ENCODE measurements around the gene CYP3A5. TPM values are rescaled to one million over a fixed set of nuclear protein-coding genes. Genes with fewer than 3 reads are reported as not detected.
"Not testable (repeated sequence)": the region's sequence is repeated elsewhere in the genome, so short reads cannot be mapped to it uniquely, and the experiment has no call there.

Gene CYP3A5
- total RNA-seq (279 and 345 TPM in 2 replicates), polyA plus RNA-seq (194 and 228 TPM in 2 replicates)

DNA sequence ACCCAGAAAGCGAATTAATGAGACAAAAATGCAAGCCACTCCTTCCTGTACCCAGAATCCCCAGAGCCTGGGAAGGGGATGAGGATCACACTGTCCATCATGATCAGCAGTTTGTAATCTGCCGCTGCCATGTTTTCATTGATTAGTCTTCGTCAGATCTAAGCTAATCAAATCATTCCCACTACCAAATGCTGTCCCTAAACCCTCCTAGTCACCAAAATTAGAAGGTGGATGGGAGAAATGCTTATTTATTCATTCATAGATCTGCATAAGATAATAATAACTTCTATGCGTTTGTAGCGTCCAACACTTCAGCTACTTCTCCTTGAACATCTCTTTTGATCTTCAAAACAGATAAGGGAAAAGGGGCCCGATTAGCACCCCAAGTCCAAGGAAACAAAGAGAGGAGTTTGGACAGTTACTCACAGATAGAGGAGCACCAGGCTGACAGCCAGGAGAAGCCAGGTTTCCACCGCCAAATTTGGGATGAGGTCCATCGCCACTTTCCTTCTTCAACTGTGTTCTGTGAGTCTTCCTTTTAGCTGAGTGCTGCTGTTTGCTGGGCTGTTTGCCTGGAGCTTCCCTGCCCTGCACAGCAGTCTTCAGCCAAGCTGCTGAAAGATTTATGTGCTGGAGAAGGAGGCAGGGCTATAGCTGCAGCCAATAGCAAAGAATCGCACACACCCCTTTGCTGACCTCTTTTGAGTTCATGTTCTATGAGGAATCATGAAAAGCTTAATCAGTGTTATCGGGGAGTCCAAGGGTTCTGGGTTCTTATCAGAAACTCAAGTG, at the start of gene CYP3A5:
CYP3A5 (minus strand) TSS at position 597 of the 792 bp plus-strand sequence; CDS start at position 497, 100 bp downstream.
- 66% methylated on average over 10 of the region's 10 CpGs for WGBS (ENCODE audit: low lambda C conversion rate, missing lambda C conversion rate)
- TF ChIP-seq EZH2phosphoT487 (IDR thresholded peaks at IDR 0.05; ENCODE audit: low read depth, severe bottlenecking, unreplicated experiment) (no peak), EZH2 (IDR thresholded peaks at IDR 0.05; ENCODE audit: borderline replicate concordance) (no peak)
- TF ChIP-seq, protein P1, sequence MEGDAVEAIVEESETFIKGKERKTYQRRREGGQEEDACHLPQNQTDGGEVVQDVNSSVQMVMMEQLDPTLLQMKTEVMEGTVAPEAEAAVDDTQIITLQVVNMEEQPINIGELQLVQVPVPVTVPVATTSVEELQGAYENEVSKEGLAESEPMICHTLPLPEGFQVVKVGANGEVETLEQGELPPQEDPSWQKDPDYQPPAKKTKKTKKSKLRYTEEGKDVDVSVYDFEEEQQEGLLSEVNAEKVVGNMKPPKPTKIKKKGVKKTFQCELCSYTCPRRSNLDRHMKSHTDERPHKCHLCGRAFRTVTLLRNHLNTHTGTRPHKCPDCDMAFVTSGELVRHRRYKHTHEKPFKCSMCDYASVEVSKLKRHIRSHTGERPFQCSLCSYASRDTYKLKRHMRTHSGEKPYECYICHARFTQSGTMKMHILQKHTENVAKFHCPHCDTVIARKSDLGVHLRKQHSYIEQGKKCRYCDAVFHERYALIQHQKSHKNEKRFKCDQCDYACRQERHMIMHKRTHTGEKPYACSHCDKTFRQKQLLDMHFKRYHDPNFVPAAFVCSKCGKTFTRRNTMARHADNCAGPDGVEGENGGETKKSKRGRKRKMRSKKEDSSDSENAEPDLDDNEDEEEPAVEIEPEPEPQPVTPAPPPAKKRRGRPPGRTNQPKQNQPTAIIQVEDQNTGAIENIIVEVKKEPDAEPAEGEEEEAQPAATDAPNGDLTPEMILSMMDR (IDR thresholded peaks at IDR 0.05; ENCODE audit: poor library complexity) = no peak
- H3K4me1 ChIP-seq (ENCODE audit: insufficient read depth) = peaks cover 11% of the 10 kb centered on the region
- H3K9me3 ChIP-seq (ENCODE audit: low read depth) = no peaks in the 10 kb centered on the region
- H2AFZ ChIP-seq = no peak within 1 kb of the TSS
- DNase-seq (ENCODE audit: low spot score) = peak; percentile 78
- peaks cover 5% of the 10 kb centered on the region for H3K36me3 ChIP-seq (replicated peaks; ENCODE audit: insufficient read depth, low read depth)
- peak within 1 kb of the TSS; percentile 86 for H3K27ac ChIP-seq
- peak within 1 kb of the TSS; percentile 67 for H3K4me2 ChIP-seq
- no peaks in the 10 kb centered on the region for H4K20me1 ChIP-seq (ENCODE audit: insufficient read depth, poor library complexity, severe bottlenecking)
- H3K9me2 ChIP-seq (replicated peaks; ENCODE audit: insufficient read depth) = no peaks in the 10 kb centered on the region
- H3K79me2 ChIP-seq = peaks cover 7% of the 10 kb centered on the region
- no peak within 1 kb of the TSS for H3K4me3 ChIP-seq
- no peaks in the 10 kb centered on the region for H3K27me3 ChIP-seq

- H3K4me2 ChIP-seq = peak overlapping the region; percentile 22
- TF ChIP-seq EZH2 (IDR thresholded peaks at IDR 0.05; ENCODE audit: borderline replicate concordance) (no peak), EZH2phosphoT487 (IDR thresholded peaks at IDR 0.05; ENCODE audit: low read depth, severe bottlenecking, unreplicated experiment) (no peak)
- TF ChIP-seq, protein P1 (IDR thresholded peaks at IDR 0.05; ENCODE audit: poor library complexity) = no peak
- no peaks in the 10 kb centered on the region for H3K9me2 ChIP-seq (replicated peaks; ENCODE audit: insufficient read depth)
- H3K27me3 ChIP-seq = no peaks in the 10 kb centered on the region
- peaks cover 29% of the 10 kb centered on the region for H3K4me1 ChIP-seq (ENCODE audit: insufficient read depth)
- no peaks in the 10 kb centered on the region for H3K36me3 ChIP-seq (replicated peaks; ENCODE audit: insufficient read depth, low read depth)
- no peak overlapping the region for H3K4me3 ChIP-seq
- 68% methylated on average over 2 of the region's 2 CpGs for WGBS (ENCODE audit: low lambda C conversion rate, missing lambda C conversion rate)
- H2AFZ ChIP-seq = no peak overlapping the region
- H3K9me3 ChIP-seq (ENCODE audit: low read depth) = no peaks in the 10 kb centered on the region
- no peak for DNase-seq (ENCODE audit: low spot score)
- no peaks in the 10 kb centered on the region for H4K20me1 ChIP-seq (ENCODE audit: insufficient read depth, poor library complexity, severe bottlenecking)
- peak overlapping the region; percentile 93 for H3K27ac ChIP-seq
- H3K79me2 ChIP-seq = no peaks in the 10 kb centered on the region
Measured at GRCh38 chr7:99728615-99729014, 48.8 kb upstream of the CYP3A5 start.

- not testable (repeated sequence) for H3K9me2 ChIP-seq (replicated peaks; ENCODE audit: insufficient read depth); H3K4me2 ChIP-seq; DNase-seq (ENCODE audit: low spot score); H3K4me1 ChIP-seq (ENCODE audit: insufficient read depth); H2AFZ ChIP-seq; H3K4me3 ChIP-seq; H3K79me2 ChIP-seq; H4K20me1 ChIP-seq (ENCODE audit: insufficient read depth, poor library complexity, severe bottlenecking); H3K27me3 ChIP-seq; H3K27ac ChIP-seq; H3K9me3 ChIP-seq (ENCODE audit: low read depth); H3K36me3 ChIP-seq (replicated peaks; ENCODE audit: insufficient read depth, low read depth)
- 80% methylated on average over 6 of the region's 6 CpGs for WGBS (ENCODE audit: low lambda C conversion rate, missing lambda C conversion rate)
Measured at GRCh38 chr7:99723201-99723600, 43.4 kb upstream of the CYP3A5 start.

GRCh38 chr7:99720800-99721595, 41.2 kb upstream of the CYP3A5 start:
- 72% methylated on average over 5 of the region's 5 CpGs for whole genome bisulfite sequencing (ENCODE audit: low lambda C conversion rate, missing lambda C conversion rate)
- Histone ChIP-seq H3K4me1 (ENCODE audit: insufficient read depth) (no peaks in the 10 kb centered on the region), H3K4me2 (no peak overlapping the region), H3K36me3 (replicated peaks; ENCODE audit: insufficient read depth, low read depth) (no peaks in the 10 kb centered on the region), H3K9me2 (replicated peaks; ENCODE audit: insufficient read depth) (no peaks in the 10 kb centered on the region), H3K9me3 (ENCODE audit: low read depth) (no peaks in the 10 kb centered on the region), H3K27me3 (no peaks in the 10 kb centered on the region), H2AFZ (no peak overlapping the region), H3K4me3 (no peak overlapping the region), H3K79me2 (no peaks in the 10 kb centered on the region), H4K20me1 (ENCODE audit: insufficient read depth, poor library complexity, severe bottlenecking) (no peaks in the 10 kb centered on the region), H3K27ac (peak overlapping the region; percentile 29)
- TF ChIP-seq EZH2phosphoT487 (IDR thresholded peaks at IDR 0.05; ENCODE audit: low read depth, severe bottlenecking, unreplicated experiment) (no peak), EZH2 (IDR thresholded peaks at IDR 0.05; ENCODE audit: borderline replicate concordance) (no peak)
- TF ChIP-seq, protein P1 (IDR thresholded peaks at IDR 0.05; ENCODE audit: poor library complexity) = no peak
- DNase-seq (ENCODE audit: low spot score) = no peak
